ENCODE measurements around the gene NCF4. TPM values are rescaled to one million over a fixed set of nuclear protein-coding genes. Genes with fewer than 3 reads are reported as not detected.

NCF4 gene
- total RNA-seq, 1 experiment from 2014 or later: not detected

DNA sequence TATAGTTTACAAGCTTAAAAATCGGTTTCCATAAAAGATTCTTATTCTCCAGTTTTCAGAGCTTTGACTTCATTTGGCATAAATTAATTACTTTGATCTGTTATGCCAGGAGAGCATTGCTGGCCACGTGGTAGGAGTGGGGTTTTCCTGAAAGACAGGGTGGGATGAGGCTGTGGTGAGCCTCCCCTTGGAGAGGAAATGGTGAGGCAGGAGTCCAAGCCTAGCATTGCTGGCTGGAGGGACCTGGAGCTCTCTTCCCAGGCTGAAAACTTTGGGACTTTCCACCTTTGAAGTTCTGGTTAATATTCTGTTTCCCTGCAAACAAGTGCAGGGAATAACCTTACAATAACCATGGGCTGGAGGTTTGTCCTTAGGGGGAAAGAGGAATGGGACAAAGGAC, 31.5 kb downstream of the NCF4 start:
- CTCF ChIA-PET: no interaction called here
- no peak for TF ChIP-seq EZH2 (IDR thresholded peaks at IDR 0.05; ENCODE audit: borderline replicate concordance, low read depth, low read length, poor library complexity, severe bottlenecking)
- TF ChIP-seq, protein P1, sequence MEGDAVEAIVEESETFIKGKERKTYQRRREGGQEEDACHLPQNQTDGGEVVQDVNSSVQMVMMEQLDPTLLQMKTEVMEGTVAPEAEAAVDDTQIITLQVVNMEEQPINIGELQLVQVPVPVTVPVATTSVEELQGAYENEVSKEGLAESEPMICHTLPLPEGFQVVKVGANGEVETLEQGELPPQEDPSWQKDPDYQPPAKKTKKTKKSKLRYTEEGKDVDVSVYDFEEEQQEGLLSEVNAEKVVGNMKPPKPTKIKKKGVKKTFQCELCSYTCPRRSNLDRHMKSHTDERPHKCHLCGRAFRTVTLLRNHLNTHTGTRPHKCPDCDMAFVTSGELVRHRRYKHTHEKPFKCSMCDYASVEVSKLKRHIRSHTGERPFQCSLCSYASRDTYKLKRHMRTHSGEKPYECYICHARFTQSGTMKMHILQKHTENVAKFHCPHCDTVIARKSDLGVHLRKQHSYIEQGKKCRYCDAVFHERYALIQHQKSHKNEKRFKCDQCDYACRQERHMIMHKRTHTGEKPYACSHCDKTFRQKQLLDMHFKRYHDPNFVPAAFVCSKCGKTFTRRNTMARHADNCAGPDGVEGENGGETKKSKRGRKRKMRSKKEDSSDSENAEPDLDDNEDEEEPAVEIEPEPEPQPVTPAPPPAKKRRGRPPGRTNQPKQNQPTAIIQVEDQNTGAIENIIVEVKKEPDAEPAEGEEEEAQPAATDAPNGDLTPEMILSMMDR (conservative IDR thresholded peaks at IDR 0.05; ENCODE audit: low read depth, low read length): no peak

DNA sequence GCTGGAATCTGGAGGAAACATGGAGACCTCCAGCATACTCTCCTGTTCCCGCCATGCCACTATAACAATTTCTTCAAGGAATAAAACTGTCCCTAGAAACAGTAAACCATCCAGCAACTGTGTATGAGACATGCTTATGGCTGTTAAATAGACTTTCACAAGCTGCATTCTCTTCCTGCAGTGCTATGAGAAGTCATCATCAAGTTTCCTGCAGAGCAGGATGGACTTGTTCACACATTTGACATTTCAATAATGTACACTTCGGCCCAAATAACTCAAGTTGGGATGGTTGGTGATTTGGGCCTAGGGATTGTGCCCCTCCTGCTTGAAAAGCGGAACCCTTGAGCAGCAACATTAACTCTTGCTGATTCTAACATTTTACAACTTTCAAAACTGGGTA, 32.5 kb downstream of the NCF4 start:
- POLR2A ChIA-PET (ENCODE audit: low non-redundant PET): no interaction called here
- no peak for DNase-seq (ENCODE audit: low spot score)
- no peaks in the 10 kb centered on the region for H3K4me1 ChIP-seq (ENCODE audit: insufficient read depth, low read length, poor library complexity, severe bottlenecking)
- CTCF ChIA-PET: no interaction called here
- BruUV-seq (replicated peaks): no TSS peak
- H3K27me3 ChIP-seq (replicated peaks; ENCODE audit: insufficient read depth, low read depth, low read length, poor library complexity): peaks cover 31% of the 10 kb centered on the region
- TF ChIP-seq, protein P1 (conservative IDR thresholded peaks at IDR 0.05; ENCODE audit: low read depth, low read length): no peak
- no peak for TF ChIP-seq EZH2 (IDR thresholded peaks at IDR 0.05; ENCODE audit: borderline replicate concordance, low read depth, low read length, poor library complexity, severe bottlenecking)
- H3K4me3 ChIP-seq (ENCODE audit: low read depth, low read length, poor library complexity, severe bottlenecking): no peak overlapping the region
- no peaks in the 10 kb centered on the region for H3K36me3 ChIP-seq (ENCODE audit: insufficient read depth, low read length, poor library complexity, severe bottlenecking)
- intact Hi-C loops (cut with micrococcal nuclease; ENCODE audit: unreplicated experiment): no loop called here
- H3K27ac ChIP-seq (ENCODE audit: low read depth, low read length, poor library complexity, severe bottlenecking): no peak overlapping the region
- no peaks in the 10 kb centered on the region for H3K9me3 ChIP-seq (ENCODE audit: low read depth, low read length, poor library complexity, severe bottlenecking)

More for the DNA sequence above, 31.5 kb downstream of the NCF4 start:
- Histone ChIP-seq H3K27me3 (replicated peaks; ENCODE audit: insufficient read depth, low read depth, low read length, poor library complexity) (peaks cover 30% of the 10 kb centered on the region), H3K4me1 (ENCODE audit: insufficient read depth, low read length, poor library complexity, severe bottlenecking) (no peaks in the 10 kb centered on the region), H3K4me3 (ENCODE audit: low read depth, low read length, poor library complexity, severe bottlenecking) (no peak overlapping the region), H3K27ac (ENCODE audit: low read depth, low read length, poor library complexity, severe bottlenecking) (no peak overlapping the region), H3K36me3 (ENCODE audit: insufficient read depth, low read length, poor library complexity, severe bottlenecking) (no peaks in the 10 kb centered on the region), H3K9me3 (ENCODE audit: low read depth, low read length, poor library complexity, severe bottlenecking) (no peaks in the 10 kb centered on the region)
- POLR2A ChIA-PET (ENCODE audit: low non-redundant PET): no interaction called here
- no peak for DNase-seq (ENCODE audit: low spot score)
- intact Hi-C loops (cut with micrococcal nuclease; ENCODE audit: unreplicated experiment): no loop called here
- BruUV-seq (replicated peaks): no TSS peak

DNA sequence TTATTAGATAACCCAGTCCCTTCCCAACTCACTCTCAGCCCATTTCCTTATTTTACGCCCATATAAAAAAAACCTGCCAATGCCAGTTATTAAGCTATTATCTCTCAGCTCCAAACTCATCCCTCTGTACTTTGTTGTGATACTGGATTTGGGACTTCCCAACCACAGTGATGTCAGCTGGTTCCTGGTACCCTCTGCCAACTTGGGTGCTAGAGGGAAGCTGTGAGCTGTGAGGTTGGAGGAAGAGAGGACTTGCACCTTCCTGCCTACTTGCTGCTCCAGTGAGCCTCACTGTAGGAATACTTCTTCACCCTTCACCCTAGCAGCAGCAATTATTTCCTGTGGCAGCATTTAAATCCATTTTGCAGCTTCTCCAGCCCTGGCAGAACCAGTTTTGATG, 33.5 kb downstream of the NCF4 start:
- Histone ChIP-seq H3K27me3 (replicated peaks; ENCODE audit: insufficient read depth, low read depth, low read length, poor library complexity) (peaks cover 40% of the 10 kb centered on the region), H3K9me3 (ENCODE audit: low read depth, low read length, poor library complexity, severe bottlenecking) (no peaks in the 10 kb centered on the region), H3K4me1 (ENCODE audit: insufficient read depth, low read length, poor library complexity, severe bottlenecking) (no peaks in the 10 kb centered on the region), H3K4me3 (ENCODE audit: low read depth, low read length, poor library complexity, severe bottlenecking) (no peak overlapping the region), H3K27ac (ENCODE audit: low read depth, low read length, poor library complexity, severe bottlenecking) (no peak overlapping the region), H3K36me3 (ENCODE audit: insufficient read depth, low read length, poor library complexity, severe bottlenecking) (no peaks in the 10 kb centered on the region)
- intact Hi-C loops (cut with micrococcal nuclease; ENCODE audit: unreplicated experiment): no loop called here
- DNase-seq (ENCODE audit: low spot score): no peak
- TF ChIP-seq, protein P1 (conservative IDR thresholded peaks at IDR 0.05; ENCODE audit: low read depth, low read length): no peak
- no peak for TF ChIP-seq EZH2 (IDR thresholded peaks at IDR 0.05; ENCODE audit: borderline replicate concordance, low read depth, low read length, poor library complexity, severe bottlenecking)
- ChIA-PET POLR2A (ENCODE audit: low non-redundant PET) (no interaction called here), CTCF (interaction anchor here (0.5 kb wide), 1 partner anchor 41 kb away, joined by 3 read pairs; no protein-coding TSS in a partner anchor)
- no TSS peak for BruUV-seq (replicated peaks)
